Stimulated activated CD4-positive, alpha-beta T cell treated with anti-CD3 and anti-CD28 coated beads, TNF-alpha, amount 100 ng/mL, for 48 hours (primary cell): ENCODE data around the gene CBX1.
A peak's percentile ranks its signal among the peaks of the same experiment; 100 is the strongest.

Experiments
- DNase-seq, 3 donors: peaks; one replicate each; pipeline ENCODE4 v3.0.0-alpha.2; 2020; ENCODE audit warnings: low read depth in 3 of 3

CBX1 gene

DNA sequence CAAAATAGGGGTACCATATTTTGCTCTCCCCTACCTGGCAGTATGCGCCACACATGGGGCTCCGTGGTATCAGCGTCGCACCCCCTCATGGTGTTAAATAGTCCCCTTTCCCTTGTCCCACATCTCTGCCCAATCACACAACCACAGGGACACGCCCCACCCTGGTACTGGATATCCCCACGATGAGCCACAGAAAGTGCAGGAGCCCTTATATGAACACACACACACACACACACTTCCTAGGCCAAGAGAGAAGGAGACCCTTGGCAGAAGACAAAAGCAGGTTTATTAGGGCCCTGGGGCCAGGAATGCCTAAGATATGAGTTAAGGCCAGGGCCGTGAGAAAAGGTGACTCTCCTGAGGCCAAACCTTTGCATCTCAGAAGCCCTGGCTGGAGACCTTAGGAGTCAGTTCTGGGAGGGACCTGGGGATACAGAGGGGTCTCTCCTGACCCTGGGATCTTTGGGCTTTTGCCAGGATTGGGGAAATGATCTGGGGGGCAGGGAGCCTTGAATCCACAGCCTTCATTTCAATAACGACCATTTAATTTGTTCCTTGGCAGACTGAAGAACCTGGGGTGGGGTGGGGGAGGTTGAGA lies 75.3 kb downstream of the CBX1 start:
- no peak for DNase-seq

DNA sequence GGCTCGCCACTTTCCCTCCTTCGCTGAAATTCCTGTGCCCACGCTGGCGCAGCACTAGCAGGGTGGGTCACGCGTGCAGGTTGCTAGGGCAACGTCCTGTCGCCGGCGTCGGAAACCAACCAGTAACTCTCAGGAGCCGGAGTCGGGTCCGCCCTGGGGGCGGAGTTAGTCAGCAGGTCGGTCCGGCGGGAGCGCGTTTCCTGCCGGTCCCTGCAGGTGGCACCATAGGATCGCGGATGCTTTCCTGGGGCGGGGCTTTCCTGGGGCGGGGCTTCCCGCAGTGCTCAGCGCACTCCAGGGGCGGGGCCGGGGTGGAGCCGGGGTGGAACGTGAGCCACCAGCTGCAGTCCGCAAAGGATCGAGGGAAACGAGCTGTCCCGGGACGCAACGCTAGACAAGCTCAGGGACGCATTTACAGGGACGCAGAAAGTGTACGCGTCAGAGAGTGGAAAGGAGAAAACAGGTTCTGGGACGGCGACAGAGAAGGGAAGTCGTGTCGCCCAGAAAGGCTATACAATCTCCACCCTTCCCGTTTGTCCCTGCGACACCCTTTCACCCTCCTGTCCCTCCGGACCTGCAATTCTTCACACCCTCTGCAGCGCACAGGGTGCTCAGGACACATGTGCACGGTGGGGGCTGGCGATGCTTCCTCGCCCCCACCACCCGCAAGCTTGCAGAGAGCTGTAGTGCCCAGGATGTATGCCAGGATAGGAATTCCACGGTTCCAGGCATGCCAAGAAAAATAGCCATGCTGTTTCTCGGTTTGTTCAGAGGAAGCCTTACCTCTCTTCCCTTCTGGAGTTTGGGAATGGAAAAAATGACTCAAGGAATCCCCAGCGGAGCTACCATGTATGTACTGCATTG lies 76.0 kb downstream of the CBX1 start:
- DNase-seq, result peak; percentile 95 to 97 (median 96)

DNA sequence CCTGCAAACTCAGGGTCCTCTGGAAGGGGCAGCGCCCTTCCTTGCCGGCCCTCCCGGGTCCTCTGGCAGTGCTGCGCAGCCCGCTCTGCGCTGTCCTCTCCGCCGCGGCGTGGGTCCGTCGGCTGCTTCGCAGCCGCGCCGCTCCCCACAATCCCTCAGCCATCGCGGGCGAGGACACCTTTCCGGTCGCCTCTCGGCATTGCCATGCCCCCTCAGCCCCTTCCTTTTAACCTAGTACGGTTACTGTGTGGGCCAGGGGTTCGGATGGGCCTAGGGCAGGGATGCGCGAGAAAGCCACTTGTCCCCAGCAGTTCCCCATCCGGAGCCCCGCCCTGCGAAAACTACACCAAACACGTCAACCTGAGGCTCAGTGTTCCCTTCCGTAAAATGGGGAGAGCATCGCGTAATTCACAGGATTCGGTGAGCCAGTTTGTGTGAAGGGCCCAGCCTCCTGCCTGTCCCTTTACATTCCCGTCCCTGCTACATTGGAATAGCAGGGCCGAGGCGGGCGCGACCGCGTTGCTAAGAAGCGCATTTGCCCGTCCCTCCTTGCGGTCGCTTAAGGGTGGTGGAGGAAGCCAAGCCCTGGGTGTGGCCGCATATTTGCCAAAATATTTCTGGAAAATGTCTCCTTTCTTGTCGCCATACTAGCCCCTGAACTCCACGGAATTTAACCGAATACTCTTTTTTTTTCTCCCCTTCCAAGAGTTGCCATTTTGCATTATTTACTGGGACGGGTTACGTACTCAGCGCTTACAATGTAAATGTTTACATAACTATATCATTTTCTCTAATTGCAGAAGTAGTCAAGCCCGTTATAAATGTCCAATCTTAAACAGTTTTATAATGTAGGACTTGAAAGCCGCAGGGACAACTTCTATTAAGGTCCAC lies 76.9 kb downstream of the CBX1 start:
- no peak for DNase-seq

DNA sequence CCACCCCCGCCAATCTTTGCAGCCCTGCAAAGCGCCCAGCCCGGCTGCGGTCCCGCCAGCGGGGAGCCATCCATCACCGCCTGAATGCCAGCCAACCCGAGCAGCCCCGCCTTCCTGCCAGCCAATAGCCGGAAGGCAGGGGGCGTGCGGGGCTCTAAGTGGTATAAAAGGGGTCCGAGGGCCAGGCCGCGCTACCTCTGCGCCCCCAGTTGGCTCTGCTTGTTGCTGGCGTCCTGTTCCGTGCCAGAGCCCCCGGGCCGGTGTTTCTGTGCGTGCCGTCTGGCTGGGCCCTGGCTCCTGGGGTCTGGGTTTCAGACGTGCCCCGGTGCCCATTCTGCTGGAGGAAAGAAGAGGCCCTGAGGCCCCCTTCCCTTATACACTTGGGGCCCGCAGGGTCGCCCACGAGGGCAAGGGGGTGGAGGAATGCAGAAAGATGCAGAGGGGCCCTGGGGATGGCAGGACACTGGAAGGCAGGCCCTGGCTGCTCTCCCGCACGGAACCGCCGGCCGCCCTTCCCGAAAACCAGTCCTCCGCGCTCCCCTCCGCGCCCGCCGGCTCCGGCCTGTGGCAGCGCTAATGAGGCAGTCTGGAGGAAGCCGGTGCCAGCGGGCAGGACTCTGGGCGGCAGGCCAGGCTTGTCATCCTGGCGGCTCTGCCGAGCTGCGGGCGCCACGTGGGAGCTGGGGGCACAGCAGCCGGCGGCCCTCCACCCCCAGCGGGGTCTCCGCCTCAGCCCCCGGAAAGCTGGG lies 77.7 kb downstream of the CBX1 start:
- DNase-seq, result no peak

DNA sequence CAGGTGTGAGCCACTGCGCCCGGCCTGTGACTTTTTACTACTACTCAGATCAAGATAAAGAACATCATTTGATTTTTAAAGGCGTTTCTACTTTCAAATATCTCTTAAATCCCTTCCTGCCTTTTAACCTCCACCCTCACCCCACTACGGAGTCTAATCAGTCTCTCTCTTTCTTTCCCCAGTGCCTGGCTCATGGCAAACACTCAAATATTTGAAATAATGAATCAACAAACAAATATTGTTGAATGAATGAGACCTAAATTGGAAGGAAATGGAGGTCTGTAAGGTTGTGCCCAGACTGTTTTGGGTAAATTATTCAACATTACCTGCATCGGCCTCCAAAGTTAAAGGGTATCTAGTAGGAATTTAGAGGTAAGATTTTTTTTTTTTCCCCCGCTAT lies 78.4 kb downstream of the CBX1 start:
- DNase-seq, result no peak

DNA sequence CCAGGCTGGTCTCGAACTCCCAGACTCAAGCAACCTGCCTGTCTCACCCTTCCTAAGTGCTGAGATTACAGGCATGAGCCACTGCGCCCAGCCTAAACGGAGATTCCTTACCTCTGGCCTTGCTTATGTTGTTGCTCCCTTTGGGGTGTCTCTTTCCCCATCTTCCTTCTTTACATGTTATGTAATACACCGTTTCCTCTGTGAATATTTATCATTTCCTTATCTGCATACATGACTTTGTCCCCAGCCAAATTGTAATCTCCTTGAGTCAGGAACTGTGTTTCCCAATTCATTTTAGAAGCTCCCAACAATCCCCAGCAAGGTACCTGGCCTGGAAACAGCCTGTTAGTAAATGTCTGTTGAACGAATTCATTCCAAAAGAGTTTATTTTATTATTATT lies 79.3 kb downstream of the CBX1 start:
- no peak for DNase-seq
